WTC11 (cell line): ENCODE results near the gene IP6K3. TPM values are rescaled to one million over a fixed set of nuclear protein-coding genes. Genes with fewer than 3 reads are reported as not detected.

Experiments used
- ATAC-seq: fragments of 200-7000 bp; cut with Tn5 transposase; 2 replicates; pipeline ENCODE4 v1.10.0; 2021; ENCODE audit warnings: mild to moderate bottlenecking, moderate library complexity
- CTCF ChIA-PET: fragments of 300-600 bp; sonication (Branson Sonifier 250); formaldehyde crosslinking; loops from one replicate; lab custom pipeline; 2021; ENCODE audit warnings: antibody characterized with exemption; lab: Charles Lee
- POLR2A ChIA-PET: fragments of 350-600 bp; sonication (Branson Sonifier 250); formaldehyde crosslinking; loops from one replicate; lab custom pipeline; 2021; ENCODE audit warnings: antibody characterized with exemption; lab: Charles Lee
- DNase-seq: peaks from one replicate; pipeline ENCODE4 v3.0.0; 2021; ENCODE audit warnings: low spot score
- H3K27ac Mint-ChIP-seq: 2 replicates; pipeline ENCODE4 v1.8.0; 2021; ENCODE audit warnings: mixed read lengths
- H3K27me3 Mint-ChIP-seq: 2 replicates; pipeline ENCODE4 v1.8.0; 2021; ENCODE audit warnings: low read depth, mild to moderate bottlenecking, moderate library complexity, mixed read lengths
- H3K36me3 Mint-ChIP-seq: 2 replicates; pipeline ENCODE4 v1.8.0; 2021; ENCODE audit warnings: mixed read lengths
- H3K4me1 Mint-ChIP-seq: 2 replicates; pipeline ENCODE4 v1.8.0; 2022; ENCODE audit warnings: mixed read lengths
- H3K4me3 Mint-ChIP-seq: 2 replicates; pipeline ENCODE4 v1.8.0; 2021; ENCODE audit warnings: mild to moderate bottlenecking, moderate library complexity, mixed read lengths
- H3K9me3 Mint-ChIP-seq: 2 replicates; pipeline ENCODE4 v1.8.0; 2021; ENCODE audit warnings: mixed read lengths
- AR ChIP-seq: fragments of 250-450 bp; sonication (Bioruptor Pico); IDR thresholded peaks from 2 replicates; pipeline ENCODE4 v1.9.0; 2021; ENCODE audit warnings: mild to moderate bottlenecking
- ESRRA ChIP-seq: sonication (generic); formaldehyde crosslinking; IDR thresholded peaks from 2 replicates; pipeline ENCODE4 v1.8.1; 2022; ENCODE audit warnings: mild to moderate bottlenecking, missing genetic modification reagents, borderline replicate concordance
- ETV6 ChIP-seq: sonication (generic); formaldehyde crosslinking; IDR thresholded peaks from 2 replicates; pipeline ENCODE4 v1.8.1; 2022; ENCODE audit warnings: mild to moderate bottlenecking, missing genetic modification reagents
- JUN ChIP-seq: sonication (generic); formaldehyde crosslinking; IDR thresholded peaks from 2 replicates; pipeline ENCODE4 v1.8.0; 2023; ENCODE audit warnings: mild to moderate bottlenecking, missing genetic modification reagents
- SOX15 ChIP-seq: fragments of 250-450 bp; sonication (Bioruptor Pico); IDR thresholded peaks from 2 replicates; pipeline ENCODE4 v1.9.0; 2021; ENCODE audit warnings: mild to moderate bottlenecking
- TEAD4 ChIP-seq: sonication (generic); formaldehyde crosslinking; IDR thresholded peaks from 2 replicates; pipeline ENCODE4 v1.8.0; 2022; ENCODE audit warnings: mild to moderate bottlenecking, missing genetic modification reagents
- USF1 ChIP-seq: sonication (generic); formaldehyde crosslinking; IDR thresholded peaks from 2 replicates; pipeline ENCODE4 v1.8.0; 2022; ENCODE audit warnings: mild to moderate bottlenecking, missing genetic modification reagents
- ZNF138 ChIP-seq: sonication (generic); formaldehyde crosslinking; conservative IDR thresholded peaks from 2 replicates; pipeline ENCODE4 v1.8.1; 2022; ENCODE audit warnings: mild to moderate bottlenecking, moderate library complexity, missing genetic modification reagents
- ZNF232 ChIP-seq: sonication (generic); formaldehyde crosslinking; IDR thresholded peaks from 2 replicates; pipeline ENCODE4 v1.8.0; 2022; ENCODE audit warnings: mild to moderate bottlenecking, missing genetic modification reagents
- ZNF263 ChIP-seq: sonication (generic); formaldehyde crosslinking; IDR thresholded peaks from 2 replicates; pipeline ENCODE4 v1.8.1; 2022; ENCODE audit warnings: low read depth, mild to moderate bottlenecking, moderate library complexity, missing genetic modification reagents
- ZNF512 ChIP-seq: sonication (generic); formaldehyde crosslinking; IDR thresholded peaks from 2 replicates; pipeline ENCODE4 v1.8.1; 2022; ENCODE audit warnings: missing genetic modification reagents, borderline replicate concordance
- total RNA-seq: library from RNA; stranded (reverse); gene quantifications from 3 replicates; pipeline ENCODE4 v1.2.3, GENCODE V29; 2021
- TF ChIP-seq, protein P1 (sequence below): sonication (generic); formaldehyde crosslinking; IDR thresholded peaks from 2 replicates; pipeline ENCODE4 v1.8.1; 2023; ENCODE audit warnings: mild to moderate bottlenecking, missing genetic modification reagents, moderate library complexity
- TF ChIP-seq, protein P2 (sequence below): sonication (generic); formaldehyde crosslinking; IDR thresholded peaks from 2 replicates; pipeline ENCODE4 v1.8.0; 2022; ENCODE audit warnings: missing genetic modification reagents
- TF ChIP-seq, protein P3 (sequence below): sonication (generic); formaldehyde crosslinking; IDR thresholded peaks from 2 replicates; pipeline ENCODE4 v1.8.1; 2022; ENCODE audit warnings: low read depth, mild to moderate bottlenecking, moderate library complexity, missing genetic modification reagents, borderline replicate concordance
- TF ChIP-seq, protein P4 (sequence below): sonication (generic); formaldehyde crosslinking; IDR thresholded peaks from 2 replicates; pipeline ENCODE4 v1.8.0; 2022; ENCODE audit warnings: mild to moderate bottlenecking, missing genetic modification reagents
- TF ChIP-seq, protein P5 (sequence below): sonication (generic); formaldehyde crosslinking; IDR thresholded peaks from 2 replicates; pipeline ENCODE4 v1.8.0; 2023; ENCODE audit warnings: missing genetic modification reagents, mild to moderate bottlenecking, borderline replicate concordance

IP6K3 gene
- total RNA-seq, 1 experiment from 2014 or later, result 1.1 TPM

- H3K9me3 Mint-ChIP-seq, result no peaks in the 10 kb centered on the region
- no peak for DNase-seq
- H3K36me3 Mint-ChIP-seq, result peaks cover 55% of the 10 kb centered on the region
- TF ChIP-seq AR (no peak), SOX15 (CRISPR knock-in tag) (no peak), TEAD4 (CRISPR knock-in tag) (no peak), ZNF232 (CRISPR knock-in tag) (no peak), ETV6 (CRISPR knock-in tag) (no peak), ESRRA (CRISPR knock-in tag) (no peak)
- TF ChIP-seq, protein P1, sequence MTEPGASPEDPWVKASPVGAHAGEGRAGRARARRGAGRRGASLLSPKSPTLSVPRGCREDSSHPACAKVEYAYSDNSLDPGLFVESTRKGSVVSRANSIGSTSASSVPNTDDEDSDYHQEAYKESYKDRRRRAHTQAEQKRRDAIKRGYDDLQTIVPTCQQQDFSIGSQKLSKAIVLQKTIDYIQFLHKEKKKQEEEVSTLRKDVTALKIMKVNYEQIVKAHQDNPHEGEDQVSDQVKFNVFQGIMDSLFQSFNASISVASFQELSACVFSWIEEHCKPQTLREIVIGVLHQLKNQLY, result no peak
- H3K4me3 Mint-ChIP-seq, result no peak overlapping the region
- H3K4me1 Mint-ChIP-seq, result no peaks in the 10 kb centered on the region
- no peak overlapping the region for H3K27ac Mint-ChIP-seq
- ATAC-seq, result no peak
- ChIA-PET CTCF (interaction anchor here (0.5 to 1.3 kb wide), 3 partner anchors 13 to 277 kb away, joined by 3 read pairs; partner anchors contain the start of gene PHF1), POLR2A (no interaction called here)
- H3K27me3 Mint-ChIP-seq, result no peaks in the 10 kb centered on the region
These were observed 59.4 kb downstream of the IP6K3 start for GRCh38 chr6:33686981-33687975.

- no peak overlapping the region for H3K4me3 Mint-ChIP-seq
- CTCF ChIA-PET, result interaction anchor here (1.0 kb wide), 1 partner anchor 14 kb away, joined by 3 read pairs; no protein-coding TSS in a partner anchor
- H3K27ac Mint-ChIP-seq, result no peak overlapping the region
- H3K9me3 Mint-ChIP-seq, result no peaks in the 10 kb centered on the region
- peaks cover 57% of the 10 kb centered on the region for H3K36me3 Mint-ChIP-seq
- no peak for DNase-seq
- H3K27me3 Mint-ChIP-seq, result no peaks in the 10 kb centered on the region
- ATAC-seq, result no peak
- POLR2A ChIA-PET, result no interaction called here
- no peaks in the 10 kb centered on the region for H3K4me1 Mint-ChIP-seq
- TF ChIP-seq, protein P2, sequence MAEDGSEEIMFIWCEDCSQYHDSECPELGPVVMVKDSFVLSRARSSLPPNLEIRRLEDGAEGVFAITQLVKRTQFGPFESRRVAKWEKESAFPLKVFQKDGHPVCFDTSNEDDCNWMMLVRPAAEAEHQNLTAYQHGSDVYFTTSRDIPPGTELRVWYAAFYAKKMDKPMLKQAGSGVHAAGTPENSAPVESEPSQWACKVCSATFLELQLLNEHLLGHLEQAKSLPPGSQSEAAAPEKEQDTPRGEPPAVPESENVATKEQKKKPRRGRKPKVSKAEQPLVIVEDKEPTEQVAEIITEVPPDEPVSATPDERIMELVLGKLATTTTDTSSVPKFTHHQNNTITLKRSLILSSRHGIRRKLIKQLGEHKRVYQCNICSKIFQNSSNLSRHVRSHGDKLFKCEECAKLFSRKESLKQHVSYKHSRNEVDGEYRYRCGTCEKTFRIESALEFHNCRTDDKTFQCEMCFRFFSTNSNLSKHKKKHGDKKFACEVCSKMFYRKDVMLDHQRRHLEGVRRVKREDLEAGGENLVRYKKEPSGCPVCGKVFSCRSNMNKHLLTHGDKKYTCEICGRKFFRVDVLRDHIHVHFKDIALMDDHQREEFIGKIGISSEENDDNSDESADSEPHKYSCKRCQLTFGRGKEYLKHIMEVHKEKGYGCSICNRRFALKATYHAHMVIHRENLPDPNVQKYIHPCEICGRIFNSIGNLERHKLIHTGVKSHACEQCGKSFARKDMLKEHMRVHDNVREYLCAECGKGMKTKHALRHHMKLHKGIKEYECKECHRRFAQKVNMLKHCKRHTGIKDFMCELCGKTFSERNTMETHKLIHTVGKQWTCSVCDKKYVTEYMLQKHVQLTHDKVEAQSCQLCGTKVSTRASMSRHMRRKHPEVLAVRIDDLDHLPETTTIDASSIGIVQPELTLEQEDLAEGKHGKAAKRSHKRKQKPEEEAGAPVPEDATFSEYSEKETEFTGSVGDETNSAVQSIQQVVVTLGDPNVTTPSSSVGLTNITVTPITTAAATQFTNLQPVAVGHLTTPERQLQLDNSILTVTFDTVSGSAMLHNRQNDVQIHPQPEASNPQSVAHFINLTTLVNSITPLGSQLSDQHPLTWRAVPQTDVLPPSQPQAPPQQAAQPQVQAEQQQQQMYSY, result no peak
- no peak for TF ChIP-seq USF1 (CRISPR knock-in tag)
- TF ChIP-seq ZNF138 (CRISPR knock-in tag), result no peak
- TF ChIP-seq ZNF263 (CRISPR knock-in tag), result no peak
- TF ChIP-seq JUN (CRISPR knock-in tag), result no peak
- TF ChIP-seq, protein P3, sequence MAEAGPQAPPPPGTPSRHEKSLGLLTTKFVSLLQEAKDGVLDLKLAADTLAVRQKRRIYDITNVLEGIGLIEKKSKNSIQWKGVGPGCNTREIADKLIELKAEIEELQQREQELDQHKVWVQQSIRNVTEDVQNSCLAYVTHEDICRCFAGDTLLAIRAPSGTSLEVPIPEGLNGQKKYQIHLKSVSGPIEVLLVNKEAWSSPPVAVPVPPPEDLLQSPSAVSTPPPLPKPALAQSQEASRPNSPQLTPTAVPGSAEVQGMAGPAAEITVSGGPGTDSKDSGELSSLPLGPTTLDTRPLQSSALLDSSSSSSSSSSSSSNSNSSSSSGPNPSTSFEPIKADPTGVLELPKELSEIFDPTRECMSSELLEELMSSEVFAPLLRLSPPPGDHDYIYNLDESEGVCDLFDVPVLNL (CRISPR knock-in tag), result no peak
- TF ChIP-seq, protein P4, sequence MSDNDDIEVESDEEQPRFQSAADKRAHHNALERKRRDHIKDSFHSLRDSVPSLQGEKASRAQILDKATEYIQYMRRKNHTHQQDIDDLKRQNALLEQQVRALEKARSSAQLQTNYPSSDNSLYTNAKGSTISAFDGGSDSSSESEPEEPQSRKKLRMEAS (CRISPR knock-in tag), result no peak
- TF ChIP-seq, protein P5, sequence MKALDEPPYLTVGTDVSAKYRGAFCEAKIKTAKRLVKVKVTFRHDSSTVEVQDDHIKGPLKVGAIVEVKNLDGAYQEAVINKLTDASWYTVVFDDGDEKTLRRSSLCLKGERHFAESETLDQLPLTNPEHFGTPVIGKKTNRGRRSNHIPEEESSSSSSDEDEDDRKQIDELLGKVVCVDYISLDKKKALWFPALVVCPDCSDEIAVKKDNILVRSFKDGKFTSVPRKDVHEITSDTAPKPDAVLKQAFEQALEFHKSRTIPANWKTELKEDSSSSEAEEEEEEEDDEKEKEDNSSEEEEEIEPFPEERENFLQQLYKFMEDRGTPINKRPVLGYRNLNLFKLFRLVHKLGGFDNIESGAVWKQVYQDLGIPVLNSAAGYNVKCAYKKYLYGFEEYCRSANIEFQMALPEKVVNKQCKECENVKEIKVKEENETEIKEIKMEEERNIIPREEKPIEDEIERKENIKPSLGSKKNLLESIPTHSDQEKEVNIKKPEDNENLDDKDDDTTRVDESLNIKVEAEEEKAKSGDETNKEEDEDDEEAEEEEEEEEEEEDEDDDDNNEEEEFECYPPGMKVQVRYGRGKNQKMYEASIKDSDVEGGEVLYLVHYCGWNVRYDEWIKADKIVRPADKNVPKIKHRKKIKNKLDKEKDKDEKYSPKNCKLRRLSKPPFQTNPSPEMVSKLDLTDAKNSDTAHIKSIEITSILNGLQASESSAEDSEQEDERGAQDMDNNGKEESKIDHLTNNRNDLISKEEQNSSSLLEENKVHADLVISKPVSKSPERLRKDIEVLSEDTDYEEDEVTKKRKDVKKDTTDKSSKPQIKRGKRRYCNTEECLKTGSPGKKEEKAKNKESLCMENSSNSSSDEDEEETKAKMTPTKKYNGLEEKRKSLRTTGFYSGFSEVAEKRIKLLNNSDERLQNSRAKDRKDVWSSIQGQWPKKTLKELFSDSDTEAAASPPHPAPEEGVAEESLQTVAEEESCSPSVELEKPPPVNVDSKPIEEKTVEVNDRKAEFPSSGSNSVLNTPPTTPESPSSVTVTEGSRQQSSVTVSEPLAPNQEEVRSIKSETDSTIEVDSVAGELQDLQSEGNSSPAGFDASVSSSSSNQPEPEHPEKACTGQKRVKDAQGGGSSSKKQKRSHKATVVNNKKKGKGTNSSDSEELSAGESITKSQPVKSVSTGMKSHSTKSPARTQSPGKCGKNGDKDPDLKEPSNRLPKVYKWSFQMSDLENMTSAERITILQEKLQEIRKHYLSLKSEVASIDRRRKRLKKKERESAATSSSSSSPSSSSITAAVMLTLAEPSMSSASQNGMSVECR (CRISPR knock-in tag), result no peak
- TF ChIP-seq ZNF512 (CRISPR knock-in tag), result no peak
These were observed 60.3 kb downstream of the IP6K3 start for GRCh38 chr6:33686225-33686924.
